Activated CD8-positive, alpha-beta memory T cell treated with anti-CD3 and anti-CD28 coated beads, Interleukin-2, amount 50 U/mL, for 4 hours (primary cell): ENCODE data around the gene UQCR10.

Experiments
- DNase-seq: peaks from one replicate; pipeline ENCODE4 v3.0.0-alpha.2; 2020

UQCR10 gene

GRCh38 chr22:29799217-29799680 is 32.1 kb downstream of the UQCR10 start:
- DNase-seq: no peak

- no peak for DNase-seq
Measured at GRCh38 chr22:29801153-29801552, 34.0 kb downstream of the UQCR10 start.

GRCh38 chr22:29801796-29802195 is 34.6 kb downstream of the UQCR10 start:
- no peak for DNase-seq

- DNase-seq: no peak
Measured at GRCh38 chr22:29803190-29803589, 36.0 kb downstream of the UQCR10 start.

- DNase-seq: no peak
Measured at GRCh38 chr22:29804985-29805384, 37.8 kb downstream of the UQCR10 start.

GRCh38 chr22:29806196-29806595 is 39.0 kb downstream of the UQCR10 start:
- no peak for DNase-seq

GRCh38 chr22:29810216-29810615 is 43.0 kb downstream of the UQCR10 start:
- no peak for DNase-seq

- no peak for DNase-seq
Measured at GRCh38 chr22:29811377-29811776, 44.2 kb downstream of the UQCR10 start.

- DNase-seq: no peak
Measured at GRCh38 chr22:29813126-29813525, 46.0 kb downstream of the UQCR10 start.

- DNase-seq: no peak
Measured at GRCh38 chr22:29813563-29813962, 46.4 kb downstream of the UQCR10 start.

GRCh38 chr22:29814003-29814402 is 46.8 kb downstream of the UQCR10 start:
- no peak for DNase-seq

- DNase-seq: no peak
Measured at GRCh38 chr22:29815580-29815979, 48.4 kb downstream of the UQCR10 start.

- DNase-seq: no peak
Measured at GRCh38 chr22:29816128-29816527, 49.0 kb downstream of the UQCR10 start.

GRCh38 chr22:29816539-29816938 is 49.4 kb downstream of the UQCR10 start:
- no peak for DNase-seq

GRCh38 chr22:29816980-29817379 is 49.8 kb downstream of the UQCR10 start:
- DNase-seq: no peak

GRCh38 chr22:29817724-29818123 is 50.6 kb downstream of the UQCR10 start:
- no peak for DNase-seq

GRCh38 chr22:29819501-29819900 is 52.3 kb downstream of the UQCR10 start:
- DNase-seq: no peak
